HG02973 (cell line): ENCODE measurements around the gene ZC3HAV1L.
"Not testable (repeated sequence)": the region's sequence is repeated elsewhere in the genome, so short reads cannot be mapped to it uniquely, and the experiment has no call there.

ENCODE experiments used
- ATAC-seq: cut with Tn5 transposase; IDR thresholded peaks from one replicate; pipeline ENCODE4 v1.9.1; 2021; ENCODE audit warnings: moderate library complexity; ENCODE audit not compliant: unreplicated experiment

ZC3HAV1L gene, protein sequence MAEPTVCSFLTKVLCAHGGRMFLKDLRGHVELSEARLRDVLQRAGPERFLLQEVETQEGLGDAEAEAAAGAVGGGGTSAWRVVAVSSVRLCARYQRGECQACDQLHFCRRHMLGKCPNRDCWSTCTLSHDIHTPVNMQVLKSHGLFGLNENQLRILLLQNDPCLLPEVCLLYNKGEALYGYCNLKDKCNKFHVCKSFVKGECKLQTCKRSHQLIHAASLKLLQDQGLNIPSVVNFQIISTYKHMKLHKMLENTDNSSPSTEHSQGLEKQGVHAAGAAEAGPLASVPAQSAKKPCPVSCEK

DNA sequence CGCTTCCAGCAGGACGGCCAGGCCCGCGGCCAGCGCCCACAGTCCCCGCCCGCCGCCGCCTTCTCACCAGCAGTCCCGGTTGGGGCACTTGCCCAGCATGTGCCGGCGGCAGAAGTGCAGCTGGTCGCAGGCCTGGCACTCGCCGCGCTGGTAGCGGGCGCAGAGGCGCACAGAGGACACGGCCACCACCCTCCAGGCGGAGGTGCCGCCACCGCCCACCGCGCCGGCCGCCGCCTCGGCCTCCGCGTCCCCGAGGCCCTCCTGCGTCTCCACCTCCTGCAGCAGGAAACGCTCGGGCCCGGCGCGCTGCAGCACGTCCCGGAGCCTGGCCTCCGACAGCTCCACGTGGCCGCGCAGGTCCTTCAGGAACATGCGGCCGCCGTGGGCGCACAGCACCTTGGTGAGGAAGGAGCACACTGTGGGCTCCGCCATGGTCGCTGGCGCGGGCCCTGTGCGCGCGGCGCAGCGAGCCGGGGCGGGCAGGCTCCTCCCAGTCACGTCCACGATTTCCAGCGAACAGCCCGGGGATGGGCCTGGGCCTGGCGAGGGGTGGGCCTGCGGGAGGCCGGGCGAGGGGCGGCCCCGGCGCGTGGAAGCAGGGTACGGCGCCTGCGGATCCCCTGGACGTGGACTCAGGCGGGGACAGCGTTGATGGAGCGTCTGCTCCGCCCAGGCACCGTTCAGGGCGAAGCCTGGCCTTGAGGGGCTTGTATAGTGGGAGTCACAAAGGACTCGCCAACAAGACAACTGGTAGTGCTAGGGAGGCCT, at the start of gene ZC3HAV1L:
Gene ZC3HAV1L, minus strand, starts transcription at position 457 of the 768 bp plus-strand sequence. Its CDS starts 25 bp downstream, at position 432.
- ATAC-seq: peak; percentile 74

DNA sequence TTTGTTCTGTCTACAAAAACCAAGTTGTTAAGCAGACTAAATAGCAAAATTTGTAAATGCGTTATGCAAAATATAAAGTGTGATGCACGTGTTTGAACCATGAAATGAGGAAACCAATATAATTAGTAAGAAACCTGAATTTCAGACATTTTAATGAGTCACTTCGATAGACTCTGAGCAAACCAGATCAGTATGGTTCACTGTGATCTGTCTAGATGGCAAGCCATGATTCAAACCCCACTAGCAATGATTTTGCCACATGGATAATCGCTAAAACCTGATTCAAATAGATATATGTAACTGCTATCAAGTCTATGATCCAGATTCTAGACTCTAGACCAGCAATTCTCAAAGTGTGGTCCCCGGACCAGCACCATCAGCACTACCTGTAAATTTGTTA, 48.9 kb upstream of the ZC3HAV1L start:
- no peak for ATAC-seq

DNA sequence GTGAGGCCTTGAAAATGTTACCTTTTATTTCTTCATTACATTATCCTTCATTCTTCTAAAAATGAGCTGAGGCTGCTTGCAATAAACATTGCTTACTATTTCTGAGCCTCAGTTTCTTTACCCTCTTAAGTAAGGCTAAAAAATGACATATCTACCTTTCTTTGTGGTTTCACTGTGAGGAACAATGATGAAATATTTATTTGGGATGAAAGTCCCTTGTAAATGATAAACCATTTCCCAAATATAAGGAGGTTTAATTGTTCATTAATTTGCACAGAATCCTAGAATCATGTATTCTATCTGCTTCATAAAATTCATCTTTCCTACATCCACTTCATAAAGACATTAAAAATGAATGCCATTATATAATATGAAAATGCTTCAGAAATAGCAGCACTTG, 45.7 kb upstream of the ZC3HAV1L start:
- no peak for ATAC-seq

- no peak for ATAC-seq
Measured at GRCh38 chr7:139080905-139081304, 45.1 kb upstream of the ZC3HAV1L start.

DNA sequence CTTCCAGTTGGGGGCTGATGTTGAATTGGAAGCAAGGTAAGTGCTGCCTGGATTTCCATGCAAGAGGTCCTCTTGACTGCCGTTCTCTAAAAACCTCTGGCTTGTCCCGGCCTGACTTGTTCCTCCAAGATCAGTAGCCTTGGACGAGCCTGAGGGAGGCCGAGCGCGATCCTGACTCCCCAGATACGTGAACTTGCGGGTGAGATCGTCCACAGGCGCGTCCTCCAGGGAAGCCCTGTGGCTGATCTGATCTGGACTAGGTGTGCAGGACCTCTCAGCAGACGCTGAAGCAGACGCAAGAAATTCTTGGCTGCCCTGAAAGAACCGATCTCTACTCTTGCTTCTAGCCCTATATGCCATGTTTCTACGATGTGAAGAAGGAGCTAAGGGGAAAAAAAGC, 44.0 kb upstream of the ZC3HAV1L start:
- ATAC-seq: no peak

DNA sequence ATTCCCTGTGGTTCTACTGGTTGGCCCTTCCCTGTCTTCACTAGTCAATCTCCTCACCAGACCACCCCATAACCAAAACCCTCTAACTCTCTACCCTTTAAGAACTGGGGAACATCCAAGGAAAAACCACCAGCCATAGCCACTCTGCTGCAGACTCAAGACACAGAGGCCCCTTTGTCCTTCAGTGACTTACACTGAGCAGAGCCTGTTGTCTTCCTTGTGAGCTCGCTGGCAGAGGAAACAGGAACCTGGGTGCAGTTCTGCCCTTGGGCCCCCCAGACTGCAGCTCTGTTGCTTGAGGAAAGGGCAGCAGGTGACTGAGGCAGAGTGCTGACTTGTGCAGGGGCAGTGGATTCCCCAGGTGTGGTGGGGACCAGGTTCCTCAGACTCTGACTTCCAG, 43.1 kb upstream of the ZC3HAV1L start:
- ATAC-seq: no peak

DNA sequence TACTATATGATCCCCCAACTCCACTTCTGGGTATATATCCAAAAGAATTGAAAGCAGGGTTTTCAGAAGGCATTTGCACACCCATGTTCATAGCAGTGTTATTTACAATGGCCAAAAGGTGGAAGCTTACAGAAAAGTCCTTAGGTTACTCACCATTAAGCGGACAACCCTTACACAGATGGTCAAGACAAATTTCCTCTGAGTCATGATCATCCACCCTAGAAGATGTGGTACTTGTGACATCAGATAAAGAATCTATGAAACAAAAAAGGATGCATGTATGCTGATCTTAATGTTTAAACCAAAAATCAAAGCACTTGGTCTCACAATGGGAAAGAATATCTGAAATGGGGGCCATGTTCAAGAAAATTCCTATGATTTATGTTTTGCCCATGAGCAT, 42.6 kb upstream of the ZC3HAV1L start:
- no peak for ATAC-seq

DNA sequence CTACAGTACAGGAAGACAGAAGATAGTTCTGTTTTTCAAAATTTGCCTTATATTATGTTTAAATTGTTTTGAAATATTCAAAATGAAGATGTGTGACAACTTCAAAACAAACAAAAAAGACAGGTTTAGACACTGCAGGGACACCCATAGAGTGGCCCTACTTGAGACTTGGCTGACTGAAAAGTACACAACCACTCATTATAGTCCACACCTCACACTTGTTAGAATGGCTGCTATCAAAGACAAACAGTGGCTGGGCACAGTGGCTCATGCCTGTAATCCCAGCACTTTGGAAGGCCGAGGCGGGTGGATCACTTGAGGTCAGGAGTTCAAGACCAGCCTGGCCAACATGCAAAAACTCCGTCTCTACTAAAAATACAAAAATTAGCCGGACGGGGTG, 41.9 kb upstream of the ZC3HAV1L start:
- not testable (repeated sequence) for ATAC-seq

GRCh38 chr7:139075871-139076686, 40.2 kb upstream of the ZC3HAV1L start:
- no peak for ATAC-seq

DNA sequence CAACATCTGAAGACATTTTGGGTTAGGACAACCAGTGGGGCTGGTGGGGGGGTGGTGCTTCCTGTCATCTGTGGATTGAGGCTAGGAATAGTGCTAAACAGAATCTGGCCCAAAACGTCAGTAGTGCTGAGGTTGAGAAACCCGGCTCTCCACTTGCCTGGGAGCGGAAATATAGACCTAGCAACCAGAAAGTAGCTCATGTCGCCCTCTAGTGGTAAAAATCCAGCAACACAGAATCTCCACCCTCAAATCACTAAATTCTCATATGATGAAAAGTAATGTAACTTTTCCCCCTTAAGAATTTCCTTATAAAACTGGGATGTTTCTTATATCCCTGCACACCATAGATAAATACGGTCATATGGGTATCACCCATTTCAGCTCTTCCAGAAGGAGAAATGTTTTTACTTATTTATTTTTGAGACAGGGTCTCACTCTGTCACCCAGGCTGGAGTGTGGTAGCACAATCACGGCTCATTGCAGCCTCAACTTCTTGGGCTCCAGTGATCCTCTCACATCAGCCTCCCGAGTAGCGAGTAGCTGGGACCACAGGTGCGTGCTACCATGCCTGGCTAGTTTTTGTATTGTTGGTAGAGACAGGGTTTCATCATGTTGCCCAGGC, 39.3 kb upstream of the ZC3HAV1L start:
- peak; percentile 90 for ATAC-seq

GRCh38 chr7:139072796-139073195, 37.0 kb upstream of the ZC3HAV1L start:
- no peak for ATAC-seq

GRCh38 chr7:139071680-139072079, 35.8 kb upstream of the ZC3HAV1L start:
- no peak for ATAC-seq

- no peak for ATAC-seq
Measured at GRCh38 chr7:139068544-139069399, 32.9 kb upstream of the ZC3HAV1L start.

- no peak for ATAC-seq
Measured at GRCh38 chr7:139066315-139066714, 30.5 kb upstream of the ZC3HAV1L start.

GRCh38 chr7:139065323-139065722, 29.5 kb upstream of the ZC3HAV1L start:
- no peak for ATAC-seq

DNA sequence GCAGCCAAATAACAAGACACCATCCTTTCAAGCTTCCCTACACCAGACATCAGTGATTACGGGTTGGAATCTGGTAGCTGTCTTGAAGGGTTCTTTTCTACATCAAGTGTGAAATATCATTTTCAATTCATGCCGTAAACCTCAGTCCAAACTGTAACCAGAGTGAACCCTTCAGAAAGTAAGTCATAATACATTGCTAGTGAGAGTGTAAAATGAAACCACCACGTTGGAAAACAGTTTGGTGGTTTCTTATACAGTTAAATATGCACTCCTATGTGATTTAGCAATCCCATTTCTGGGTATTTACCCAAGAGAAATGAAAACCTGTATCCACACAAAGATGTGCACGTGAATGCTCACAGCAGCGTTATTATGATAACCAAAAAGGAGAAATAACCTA, 25.6 kb upstream of the ZC3HAV1L start:
- no peak for ATAC-seq

- ATAC-seq: no peak
Measured at GRCh38 chr7:139060695-139061237, 24.9 kb upstream of the ZC3HAV1L start.

- ATAC-seq: no peak
Measured at GRCh38 chr7:139059905-139060304, 24.1 kb upstream of the ZC3HAV1L start.

- ATAC-seq: no peak
Measured at GRCh38 chr7:139058943-139059342, 23.1 kb upstream of the ZC3HAV1L start.

- no peak for ATAC-seq
Measured at GRCh38 chr7:139055674-139056073, 19.8 kb upstream of the ZC3HAV1L start.
